ENCODE data around the gene C2orf49. TPM values are rescaled to one million over a fixed set of nuclear protein-coding genes. Genes with fewer than 3 reads are reported as not detected.

Gene C2orf49
- total and polyA plus RNA-seq, 2 donors (not counting 1 experiment from before 2014, with no cell fraction given): 7.5 to 29.3 TPM

GRCh38 chr2:105329197-105329554, 8.2 kb upstream of the C2orf49 start:
- H3K27ac Mint-ChIP-seq: peak overlapping the region; percentile 79
- ChIA-PET POLR2A (interaction anchor here (0.6 to 1.8 kb wide), 2 partner anchors 9 to 15 kb away, joined by 6 to 8 read pairs; partner anchors contain the start of gene C2orf49), CTCF (interaction anchor here (1.3 to 1.6 kb wide), 2 partner anchors 13 to 214 kb away, joined by 3 read pairs; no protein-coding TSS in a partner anchor)
- Histone ChIP-seq H4K20me1 (ENCODE audit: control insufficient read depth, insufficient read depth, low read length, poor library complexity, severe bottlenecking) (peaks cover 13% of the 10 kb centered on the region), H3K9ac (ENCODE audit: low read length) (peak overlapping the region; percentile 85), H3K79me2 (ENCODE audit: control insufficient read depth, insufficient read depth, low read length) (peaks cover 44% of the 10 kb centered on the region), H3K4me1 (ENCODE audit: control insufficient read depth in 2 of 2, insufficient read depth in 2 of 2, low read length in 2 of 2) (peaks cover 21 to 25% of the 10 kb centered on the region in 2 donors), H3K27ac (ENCODE audit: low read length in 2 of 2) (peak overlapping the region; percentile 19 to 72), H3K36me3 (replicated peaks in 1 of 2; ENCODE audit: control extremely low read depth in 1 of 2, control insufficient read depth in 1 of 2, extremely low read depth in 1 of 2, insufficient read depth in 2 of 2, low read length in 1 of 2) (no peaks in the 10 kb centered on the region), H3K9me3 (ENCODE audit: control extremely low read depth in 1 of 3, control insufficient read depth in 2 of 3, insufficient read depth in 1 of 3, low read length in 2 of 3) (no peaks in the 10 kb centered on the region), H2AFZ (ENCODE audit: insufficient read depth, low read depth, low read length, poor library complexity, severe bottlenecking) (peak overlapping the region; percentile 85), H3K27me3 (replicated peaks in 1 of 4; ENCODE audit: control extremely low read depth in 1 of 4, control insufficient read depth in 3 of 4, insufficient read depth in 4 of 4, low read length in 3 of 4) (no peaks in the 10 kb centered on the region), H3K4me2 (replicated peaks; ENCODE audit: low read depth, low read length, poor library complexity, severe bottlenecking) (peak overlapping the region; percentile 92), H3K4me3 (ENCODE audit: control extremely low read depth in 1 of 5, extremely low read depth in 1 of 5, insufficient read depth in 1 of 5, low read depth in 2 of 5, low read length in 4 of 5) (peak overlapping the region; percentile 36 to 84 (median 64))
- DNase-seq (peak; percentile 57), ATAC-seq (ENCODE audit: low read depth) (peak; percentile 12)
- no peaks in the 10 kb centered on the region for H3K9me3 Mint-ChIP-seq (ENCODE audit: insufficient read depth)
- peaks cover 44% of the 10 kb centered on the region for H3K4me1 Mint-ChIP-seq
- TF ChIP-seq CTCF (IDR thresholded peaks at IDR 0.05) (no peak), EZH2 (IDR thresholded peaks at IDR 0.05; ENCODE audit: borderline replicate concordance, insufficient read depth, low read depth, low read length, poor library complexity, severe bottlenecking) (no peak)
- WGBS (ENCODE audit: insufficient coverage): 2% methylated on average over 6 of the region's 17 CpGs
- intact Hi-C loops (cut with micrococcal nuclease): loop anchor here (1.0 kb wide), 1 partner anchor 8 kb away; the partner anchor contains the start of gene C2orf49
- no peaks in the 10 kb centered on the region for H3K27me3 Mint-ChIP-seq
- peak overlapping the region; percentile 89 for H3K4me3 Mint-ChIP-seq

All from B cell (primary cell).